ENCODE measurements around the gene DNAJB1. TPM values are rescaled to one million over a fixed set of nuclear protein-coding genes. Genes with fewer than 3 reads are reported as not detected.
"Not testable (repeated sequence)": the region's sequence is repeated elsewhere in the genome, so short reads cannot be mapped to it uniquely, and the experiment has no call there.

Gene DNAJB1
- total RNA-seq (2014; rRNA removed; shearing (Covaris generic)) = 126 and 146 TPM in 2 replicates

DNA sequence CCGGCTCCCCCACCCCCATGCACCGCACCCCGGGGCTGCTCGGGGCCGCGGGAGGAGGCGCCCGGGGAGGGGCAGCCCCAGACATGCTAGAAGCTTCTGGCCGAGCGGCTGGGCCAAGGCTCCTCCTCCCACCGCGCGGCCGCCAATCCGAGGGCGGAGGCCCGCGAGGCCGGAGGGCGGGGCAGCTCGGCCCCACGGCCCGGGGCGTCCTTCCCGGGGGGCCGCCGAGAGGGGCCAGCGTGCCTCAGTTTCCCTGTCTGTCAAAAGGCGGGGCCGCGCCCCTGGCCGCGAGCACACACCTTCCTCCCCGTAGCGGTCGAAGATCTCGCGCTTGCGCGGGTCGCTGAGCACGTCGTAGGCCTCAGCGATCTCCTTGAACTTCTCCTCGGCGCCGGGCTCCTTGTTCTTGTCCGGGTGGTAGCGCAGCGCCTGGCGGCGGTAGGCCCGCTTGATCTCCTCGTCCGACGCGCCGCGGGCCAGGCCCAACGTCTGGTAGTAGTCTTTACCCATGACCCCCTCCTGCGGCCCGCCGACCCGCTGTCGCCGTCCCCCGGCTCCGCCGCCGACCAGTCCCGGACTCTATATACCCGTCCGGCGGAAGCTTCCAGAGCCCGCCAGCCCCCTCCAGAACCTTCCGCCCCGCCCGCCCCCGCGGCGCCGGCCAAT, at the start of gene DNAJB1:
DNAJB1 (minus strand) TSS at position 558 of the 666 bp plus-strand sequence; CDS start at position 510, 48 bp downstream.
- Histone ChIP-seq H3K36me3 (peaks cover 51% of the 10 kb centered on the region), H3K27ac (peak within 1 kb of the TSS; percentile 92), H3K4me3 (peak within 1 kb of the TSS; percentile 97), H3K9me3 (replicated peaks) (no peaks in the 10 kb centered on the region), H3K4me1 (replicated peaks) (peaks cover 49% of the 10 kb centered on the region), H3K27me3 (replicated peaks) (no peaks in the 10 kb centered on the region)
- DNase-seq (ENCODE audit: low read depth in 1 of 2, low spot score in 2 of 2) = peak; percentile 68 to 90

DNA sequence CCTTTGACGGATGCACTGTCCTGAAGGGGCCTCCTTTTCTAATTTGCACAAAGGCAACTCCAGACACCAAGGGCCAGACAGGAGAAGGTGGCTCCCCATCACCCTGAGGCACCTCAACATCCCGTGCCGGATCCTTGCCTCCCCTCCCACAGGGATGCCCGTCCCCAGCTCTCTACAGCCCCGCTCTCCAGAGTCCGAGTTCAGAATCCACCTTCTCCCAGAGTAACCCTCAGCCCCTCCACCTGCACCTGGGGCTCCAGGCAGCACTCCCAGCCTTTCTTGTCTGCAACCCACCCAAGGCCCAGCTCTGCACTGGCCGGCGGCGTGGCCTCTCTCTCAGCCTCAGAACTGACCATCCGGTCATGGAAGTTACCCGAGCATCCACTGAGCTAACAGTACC, 48.9 kb upstream of the DNAJB1 start:
- no peak for DNase-seq (ENCODE audit: low read depth in 1 of 2, low spot score in 2 of 2)
- peaks cover 63% of the 10 kb centered on the region for H3K36me3 ChIP-seq
- H3K27ac ChIP-seq = no peak overlapping the region
- no peak overlapping the region for H3K4me3 ChIP-seq
- peaks cover 8% of the 10 kb centered on the region for H3K4me1 ChIP-seq (replicated peaks)
- H3K27me3 ChIP-seq (replicated peaks) = no peaks in the 10 kb centered on the region
- no peaks in the 10 kb centered on the region; the same call in 1 of the 2 replicates for H3K9me3 ChIP-seq (replicated peaks)

DNA sequence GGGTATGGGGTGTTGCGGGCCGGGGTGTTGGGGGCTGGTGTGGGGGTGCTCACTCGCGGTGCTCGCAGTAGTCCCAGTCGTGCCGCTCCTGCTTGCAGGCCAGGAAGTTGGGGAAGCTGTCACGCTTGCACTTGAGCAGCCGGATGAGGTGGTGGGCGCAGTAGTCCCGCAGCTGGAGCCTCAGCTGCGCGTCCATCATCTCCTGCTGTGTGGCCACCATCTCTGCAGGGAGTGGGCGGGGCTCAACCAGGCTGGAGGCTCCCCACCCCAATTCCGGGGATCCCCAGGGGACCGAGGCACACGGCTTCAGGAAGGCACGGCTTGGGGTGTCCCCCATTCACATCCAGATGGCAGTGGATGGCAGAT, 48.5 kb upstream of the DNAJB1 start:
- no peaks in the 10 kb centered on the region for H3K27me3 ChIP-seq (replicated peaks)
- H3K4me1 ChIP-seq (replicated peaks) = peaks cover 8% of the 10 kb centered on the region
- H3K27ac ChIP-seq = no peak overlapping the region
- no peaks in the 10 kb centered on the region; the same call in 1 of the 2 replicates for H3K9me3 ChIP-seq (replicated peaks)
- no peak for DNase-seq (ENCODE audit: low read depth in 1 of 2, low spot score in 2 of 2)
- no peak overlapping the region for H3K4me3 ChIP-seq
- peaks cover 61% of the 10 kb centered on the region for H3K36me3 ChIP-seq

DNA sequence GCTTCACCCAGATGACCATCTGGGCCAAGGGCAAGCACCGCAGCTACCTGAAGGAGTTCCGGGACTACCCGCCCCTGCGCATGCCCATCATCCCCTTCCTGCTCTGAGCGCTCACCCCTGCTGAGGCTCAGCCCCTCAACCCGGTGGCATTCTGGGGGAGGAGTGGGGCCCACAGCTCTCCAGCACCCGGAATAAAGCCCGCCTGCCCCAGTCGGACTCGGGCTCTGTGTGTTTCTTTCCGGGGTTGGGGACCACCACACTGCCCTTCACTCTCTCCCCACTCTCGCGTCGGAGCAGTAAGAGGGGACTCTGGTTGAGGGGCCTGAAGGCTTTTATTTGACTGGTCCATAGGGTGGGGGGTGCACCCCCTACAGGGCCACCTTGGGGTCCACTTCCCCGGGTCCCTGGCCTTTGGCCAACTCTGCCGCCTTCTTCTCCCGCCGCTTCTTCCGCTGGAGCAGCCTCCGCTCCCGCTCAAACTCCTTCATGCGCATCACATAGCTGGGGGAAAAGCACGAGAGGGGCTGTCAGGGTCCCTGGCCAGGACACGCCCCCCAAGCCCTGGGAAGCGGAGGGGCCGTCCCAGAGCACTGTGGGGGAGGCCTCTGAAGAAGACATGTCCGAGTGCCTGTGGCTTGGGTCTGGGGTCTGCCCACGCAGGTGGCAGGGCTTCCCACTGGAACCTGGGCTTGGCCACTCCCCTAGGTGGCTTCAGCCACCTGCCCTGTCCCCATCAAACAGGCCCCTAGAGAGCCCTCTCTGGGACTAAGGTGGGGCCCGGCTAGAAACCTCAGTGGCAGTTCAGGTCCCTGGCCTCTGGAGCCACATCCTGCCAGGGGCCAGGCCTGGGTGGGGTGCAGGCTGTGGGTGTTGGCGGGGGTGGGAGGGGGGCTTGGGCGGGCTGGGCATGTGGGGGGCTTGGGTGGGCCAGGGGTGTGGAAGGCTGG, 47.8 kb upstream of the DNAJB1 start:
- H3K27ac ChIP-seq = no peak overlapping the region
- no peak for DNase-seq (ENCODE audit: low read depth in 1 of 2, low spot score in 2 of 2)
- peaks cover 6% of the 10 kb centered on the region for H3K4me1 ChIP-seq (replicated peaks)
- no peak overlapping the region for H3K4me3 ChIP-seq
- no peaks in the 10 kb centered on the region for H3K9me3 ChIP-seq (replicated peaks)
- peaks cover 57% of the 10 kb centered on the region for H3K36me3 ChIP-seq
- H3K27me3 ChIP-seq (replicated peaks) = no peaks in the 10 kb centered on the region

DNA sequence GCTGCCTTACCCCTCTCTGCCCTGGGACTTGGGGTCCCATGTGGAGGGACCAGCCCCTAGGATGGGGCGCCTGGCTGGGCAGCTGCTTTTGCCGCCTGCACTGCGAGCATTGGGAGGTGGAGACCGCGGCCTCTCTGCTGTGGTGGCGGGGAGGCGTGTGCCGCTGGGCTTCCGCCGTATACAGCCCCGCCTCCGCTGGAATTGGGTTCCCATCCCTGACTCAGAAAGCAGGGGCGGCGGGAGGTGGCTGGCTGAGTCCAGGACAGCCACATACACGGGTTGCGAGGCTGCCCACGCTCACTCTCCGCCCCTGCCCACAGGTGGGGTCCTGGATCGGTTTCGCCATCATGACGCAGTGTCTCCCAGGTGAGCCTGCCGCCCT, 47.1 kb upstream of the DNAJB1 start:
- peaks cover 51% of the 10 kb centered on the region for H3K36me3 ChIP-seq
- no peaks in the 10 kb centered on the region for H3K27me3 ChIP-seq (replicated peaks)
- no peaks in the 10 kb centered on the region for H3K4me1 ChIP-seq (replicated peaks)
- no peak for DNase-seq (ENCODE audit: low read depth in 1 of 2, low spot score in 2 of 2)
- H3K27ac ChIP-seq = no peak overlapping the region
- H3K9me3 ChIP-seq (replicated peaks) = no peaks in the 10 kb centered on the region
- H3K4me3 ChIP-seq = no peak overlapping the region

DNA sequence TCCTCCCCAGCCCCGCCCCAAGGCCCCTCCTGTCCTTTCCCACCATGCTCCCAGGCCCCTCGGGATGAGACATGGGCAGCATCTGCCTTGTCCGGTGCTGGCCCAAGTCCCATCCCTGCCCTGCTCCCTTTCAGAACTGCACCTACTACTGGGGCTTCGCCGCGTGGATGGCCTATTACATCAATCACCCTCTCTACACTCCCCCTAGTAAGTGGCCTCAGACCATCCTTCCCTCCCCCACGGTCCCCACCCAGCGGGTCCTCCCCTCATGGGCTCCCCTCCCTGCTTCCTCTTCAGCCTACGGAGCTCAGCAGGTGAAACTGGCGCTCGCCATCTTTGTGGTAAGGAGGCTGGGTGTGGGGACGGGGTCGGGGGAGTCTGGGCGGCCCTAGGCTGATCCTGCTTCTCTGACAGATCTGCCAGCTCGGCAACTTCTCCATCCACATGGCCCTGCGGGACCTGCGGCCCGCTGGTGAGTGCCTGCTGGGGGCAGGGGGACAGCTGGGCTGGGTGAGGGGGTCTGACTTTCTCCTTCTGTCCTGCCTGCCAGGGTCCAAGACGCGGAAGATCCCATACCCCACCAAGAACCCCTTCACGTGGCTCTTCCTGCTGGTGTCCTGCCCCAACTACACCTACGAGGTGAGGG, 46.6 kb upstream of the DNAJB1 start:
- H3K27me3 ChIP-seq (replicated peaks); H3K4me1 ChIP-seq (replicated peaks); H3K4me3 ChIP-seq; H3K27ac ChIP-seq; DNase-seq (ENCODE audit: low read depth in 1 of 2, low spot score in 2 of 2); H3K9me3 ChIP-seq (replicated peaks): not testable (repeated sequence)
- H3K36me3 ChIP-seq = peaks cover 49% of the 10 kb centered on the region

DNA sequence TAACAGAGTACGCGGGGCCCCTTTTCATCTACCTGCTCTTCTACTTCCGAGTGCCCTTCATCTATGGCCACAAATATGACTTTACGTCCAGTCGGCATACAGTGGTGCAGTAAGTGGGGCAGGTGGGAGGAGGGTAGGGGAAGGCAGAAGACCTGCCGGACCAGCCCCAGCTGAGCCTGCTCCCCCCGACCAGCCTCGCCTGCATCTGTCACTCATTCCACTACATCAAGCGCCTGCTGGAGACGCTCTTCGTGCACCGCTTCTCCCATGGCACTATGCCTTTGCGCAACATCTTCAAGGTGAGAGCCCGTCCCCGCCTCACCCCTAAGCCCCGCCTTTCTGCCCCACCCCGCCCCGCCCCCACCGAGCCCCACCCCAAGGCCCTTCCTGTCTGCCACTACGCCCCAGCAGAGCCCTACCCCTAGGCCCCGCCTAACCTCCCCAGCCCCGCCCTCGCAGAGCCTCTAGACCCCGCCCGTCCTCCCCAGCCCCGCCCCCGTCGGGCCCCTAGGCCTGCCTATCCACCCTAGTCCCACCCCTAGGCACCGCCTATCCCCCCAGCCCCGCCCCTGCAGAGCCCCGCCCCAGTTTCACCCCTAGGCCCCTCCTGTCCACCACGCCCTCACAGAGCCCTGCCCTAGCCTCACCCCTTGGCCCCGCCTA, 45.9 kb upstream of the DNAJB1 start:
- no peaks in the 10 kb centered on the region for H3K9me3 ChIP-seq (replicated peaks)
- no peak for DNase-seq (ENCODE audit: low read depth in 1 of 2, low spot score in 2 of 2)
- H3K4me1 ChIP-seq (replicated peaks) = no peaks in the 10 kb centered on the region
- H3K36me3 ChIP-seq = peaks cover 43% of the 10 kb centered on the region
- H3K4me3 ChIP-seq = no peak overlapping the region
- H3K27ac ChIP-seq = no peak overlapping the region
- H3K27me3 ChIP-seq (replicated peaks) = no peaks in the 10 kb centered on the region

DNA sequence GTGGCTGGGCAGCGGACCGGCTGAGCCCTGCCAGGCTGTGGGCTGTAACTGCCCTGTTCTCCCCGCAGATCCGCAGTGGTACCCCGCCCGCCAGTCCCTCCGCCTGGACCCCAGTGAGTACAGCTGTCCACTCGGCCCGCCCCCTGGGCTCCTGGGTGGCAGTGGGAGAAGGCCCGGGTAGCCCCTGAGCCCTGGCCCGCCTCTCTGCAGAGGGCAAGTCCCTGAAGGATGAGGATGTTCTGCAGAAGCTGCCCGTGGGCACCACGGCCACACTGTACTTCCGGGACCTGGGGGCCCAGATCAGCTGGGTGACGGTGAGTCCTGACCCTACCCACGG, 45.4 kb upstream of the DNAJB1 start:
- Histone ChIP-seq H3K36me3 (peaks cover 39% of the 10 kb centered on the region), H3K27me3 (replicated peaks) (no peaks in the 10 kb centered on the region), H3K4me3 (no peak overlapping the region), H3K4me1 (replicated peaks) (no peaks in the 10 kb centered on the region), H3K9me3 (replicated peaks) (no peaks in the 10 kb centered on the region), H3K27ac (no peak overlapping the region)
- DNase-seq (ENCODE audit: low read depth in 1 of 2, low spot score in 2 of 2) = no peak

DNA sequence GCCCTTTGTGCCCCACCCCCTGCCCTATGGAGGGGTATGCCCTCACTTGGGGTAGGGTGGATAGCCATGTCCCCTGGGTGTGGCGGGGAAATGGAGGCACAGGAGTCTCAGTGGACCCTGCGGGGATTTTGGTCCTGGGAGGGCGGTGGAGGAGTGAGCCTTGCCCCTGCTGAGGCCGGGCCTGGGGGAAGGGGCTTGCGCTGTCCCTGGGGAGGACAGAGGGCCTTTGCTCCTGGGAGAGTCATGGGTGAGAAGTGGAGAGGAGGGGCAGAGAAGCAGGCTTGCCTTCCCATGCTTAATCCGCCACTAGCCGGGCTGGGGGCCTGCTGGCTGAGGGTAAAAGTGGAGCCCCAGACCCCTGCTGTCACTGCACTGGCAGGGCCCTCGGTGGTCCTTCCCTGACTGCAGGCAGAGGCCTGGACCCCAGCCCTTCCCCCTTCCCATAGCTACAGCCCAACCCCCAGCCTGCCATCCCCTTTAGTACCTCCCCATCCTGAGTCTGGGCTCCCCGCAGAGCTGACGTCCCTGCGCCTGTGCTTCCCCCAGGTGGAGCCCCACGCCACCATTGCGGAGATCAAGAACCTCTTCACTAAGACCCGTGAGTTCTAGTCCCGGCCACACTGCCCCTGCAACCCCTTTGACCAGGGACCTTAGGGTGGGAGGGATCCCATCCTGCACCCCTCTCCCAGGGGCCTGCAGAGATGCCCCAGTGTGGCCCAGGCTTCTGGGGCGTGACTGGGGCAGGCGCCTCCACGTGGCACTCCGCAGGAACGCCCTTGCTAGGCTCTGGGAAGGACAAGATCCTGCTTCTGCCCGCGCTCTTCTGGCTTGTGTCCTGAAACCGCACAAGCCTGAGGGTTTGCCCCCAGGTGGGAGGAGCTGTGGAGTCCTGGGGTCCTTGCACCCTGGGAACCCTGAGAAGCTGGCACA, 44.7 kb upstream of the DNAJB1 start:
- Histone ChIP-seq H3K4me1 (replicated peaks) (no peaks in the 10 kb centered on the region), H3K4me3 (no peak overlapping the region), H3K36me3 (peaks cover 32% of the 10 kb centered on the region), H3K9me3 (replicated peaks) (no peaks in the 10 kb centered on the region), H3K27ac (no peak overlapping the region), H3K27me3 (replicated peaks) (no peaks in the 10 kb centered on the region)
- no peak for DNase-seq (ENCODE audit: low read depth in 1 of 2, low spot score in 2 of 2)

DNA sequence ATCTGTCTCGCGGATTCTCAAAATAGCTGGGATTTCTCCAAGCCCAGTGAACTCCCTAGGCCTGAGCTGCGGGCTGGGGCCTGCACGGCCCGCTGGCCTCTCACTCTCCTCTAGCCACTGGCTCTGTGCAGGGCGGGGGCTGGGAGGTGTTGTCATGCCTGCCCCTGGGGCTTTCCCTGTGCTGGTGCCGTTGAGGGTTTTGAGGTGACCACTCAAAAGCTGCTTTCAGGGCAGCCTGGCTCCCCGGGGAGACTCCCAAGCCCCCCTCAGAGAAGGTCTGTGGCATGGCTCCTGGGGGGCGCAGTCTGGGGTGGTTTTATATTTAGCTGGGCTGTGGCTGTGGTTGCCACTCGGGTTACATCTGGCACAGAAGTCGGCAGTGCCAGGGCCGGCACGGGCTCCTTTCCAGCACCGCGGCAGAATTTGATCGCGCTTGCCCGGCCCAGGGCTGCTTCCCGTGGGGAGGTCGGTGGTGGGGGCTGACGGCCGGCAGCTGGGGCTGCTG, 43.7 kb upstream of the DNAJB1 start:
- DNase-seq (ENCODE audit: low read depth in 1 of 2, low spot score in 2 of 2) = no peak
- H3K4me3 ChIP-seq = no peak overlapping the region
- peaks cover 26% of the 10 kb centered on the region for H3K36me3 ChIP-seq
- no peak overlapping the region for H3K27ac ChIP-seq
- H3K4me1 ChIP-seq (replicated peaks) = no peaks in the 10 kb centered on the region
- no peaks in the 10 kb centered on the region for H3K27me3 ChIP-seq (replicated peaks)
- H3K9me3 ChIP-seq (replicated peaks) = no peaks in the 10 kb centered on the region

DNA sequence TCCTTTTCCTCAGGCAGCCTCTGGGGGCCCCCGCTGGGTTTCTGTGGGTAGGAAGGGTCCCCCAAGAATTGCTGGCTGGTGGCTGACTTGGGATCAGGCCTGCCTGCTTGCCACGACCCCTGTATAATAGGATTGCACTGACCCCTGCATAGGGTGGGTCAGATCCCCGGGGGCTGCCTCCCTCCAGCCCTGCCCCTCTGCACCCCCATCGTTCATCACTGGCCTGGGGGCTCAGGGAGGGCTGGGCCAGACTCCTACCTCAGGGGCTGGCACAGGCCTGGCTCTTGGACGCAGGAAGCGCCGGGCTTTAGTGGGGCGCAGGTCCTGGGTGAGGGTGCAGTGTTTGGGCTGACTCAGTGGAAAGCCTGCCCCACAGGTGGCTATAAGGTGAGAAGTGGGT, 43.1 kb upstream of the DNAJB1 start:
- DNase-seq (ENCODE audit: low read depth in 1 of 2, low spot score in 2 of 2) = no peak
- Histone ChIP-seq H3K27me3 (replicated peaks) (no peaks in the 10 kb centered on the region), H3K27ac (no peak overlapping the region), H3K36me3 (peaks cover 23% of the 10 kb centered on the region), H3K9me3 (replicated peaks) (no peaks in the 10 kb centered on the region), H3K4me3 (no peak overlapping the region), H3K4me1 (replicated peaks) (peaks cover 6% of the 10 kb centered on the region; the same call in 1 of the 2 replicates)

DNA sequence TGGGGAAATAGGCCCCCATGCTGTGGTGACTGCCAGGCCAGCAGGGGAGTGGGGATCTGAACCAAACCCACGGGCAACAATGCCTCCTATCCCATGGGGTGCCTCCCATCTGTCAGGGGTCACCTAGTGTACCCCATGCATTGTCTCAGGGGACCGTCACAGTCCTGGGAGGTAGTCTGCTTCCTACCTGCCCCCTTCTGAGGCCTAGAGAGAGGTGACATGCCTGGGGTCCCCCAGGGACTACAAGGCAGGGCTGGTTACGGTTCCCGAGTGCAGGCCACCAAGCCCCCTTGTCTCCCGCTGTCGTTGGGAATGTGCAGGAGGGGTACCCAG, 42.5 kb upstream of the DNAJB1 start:
- Histone ChIP-seq H3K27me3 (replicated peaks) (no peaks in the 10 kb centered on the region), H3K4me3 (no peak overlapping the region), H3K27ac (no peak overlapping the region), H3K4me1 (replicated peaks) (peaks cover 9% of the 10 kb centered on the region), H3K9me3 (replicated peaks) (no peaks in the 10 kb centered on the region), H3K36me3 (peaks cover 18% of the 10 kb centered on the region)
- no peak for DNase-seq (ENCODE audit: low read depth in 1 of 2, low spot score in 2 of 2)
